SHP77 (cell line): ENCODE data around the gene NUDC.
"Not testable (repeated sequence)": the region's sequence is repeated elsewhere in the genome, so short reads cannot be mapped to it uniquely, and the experiment has no call there.

Experiments
- DNase-seq, 2 experiments: peaks; one replicate each; lab custom pipeline; 2025; lab: John Stamatoyannopoulos, UW

NUDC gene

GRCh38 chr1:26921540-26922430 is at the start of gene NUDC:
TSS of gene NUDC (plus strand) at chr1:26921743. CDS start at chr1:26921849, 106 bp downstream.
- peak; percentile 97 for DNase-seq

- DNase-seq, result not testable (repeated sequence)
Observed at GRCh38 chr1:26873097-26873496, 48.4 kb upstream of the NUDC start.

GRCh38 chr1:26874896-26875295 is 46.6 kb upstream of the NUDC start:
- DNase-seq, result no peak

GRCh38 chr1:26877326-26877725 is 44.2 kb upstream of the NUDC start:
- DNase-seq, result no peak

- DNase-seq, result no peak
Observed at GRCh38 chr1:26879793-26880192, 41.8 kb upstream of the NUDC start.

- DNase-seq, result not testable (repeated sequence)
Observed at GRCh38 chr1:26881611-26882010, 39.9 kb upstream of the NUDC start.

GRCh38 chr1:26882696-26883463 is 38.7 kb upstream of the NUDC start:
- DNase-seq, result no peak

GRCh38 chr1:26887125-26887524 is 34.4 kb upstream of the NUDC start:
- no peak for DNase-seq

GRCh38 chr1:26888231-26888630 is 33.3 kb upstream of the NUDC start:
- no peak for DNase-seq

GRCh38 chr1:26889551-26890466 is 31.7 kb upstream of the NUDC start, which contains the start of gene GPN2:
TSS of gene GPN2 (minus strand) at chr1:26890283. CDS start at chr1:26890096, 187 bp downstream.
- peak; percentile 62 to 82 for DNase-seq

- no peak for DNase-seq
Observed at GRCh38 chr1:26890467-26890796, 31.1 kb upstream of the NUDC start.

GRCh38 chr1:26894263-26894662 is 27.3 kb upstream of the NUDC start:
- DNase-seq, result no peak

- no peak for DNase-seq
Observed at GRCh38 chr1:26897351-26897750, 24.2 kb upstream of the NUDC start.

GRCh38 chr1:26900001-26900814 is 21.3 kb upstream of the NUDC start, which contains the start of gene GPATCH3:
TSS of gene GPATCH3 (minus strand) at chr1:26900467. CDS start at chr1:26900442, 25 bp downstream.
- DNase-seq, result peak; percentile 86 to 91

GRCh38 chr1:26900815-26901511 is 20.6 kb upstream of the NUDC start:
- no peak for DNase-seq

- no peak for DNase-seq
Observed at GRCh38 chr1:26907071-26907917, 14.2 kb upstream of the NUDC start.

- no peak for DNase-seq
Observed at GRCh38 chr1:26909951-26910342, 11.6 kb upstream of the NUDC start.

- DNase-seq, result no peak
Observed at GRCh38 chr1:26910343-26911160, 11.0 kb upstream of the NUDC start.
